Hepatocyte (in vitro differentiated cells): ENCODE data around the gene ABLIM2. TPM values are rescaled to one million over a fixed set of nuclear protein-coding genes. Genes with fewer than 3 reads are reported as not detected.

ENCODE experiments used
- DNase-seq: peaks from one replicate; pipeline ENCODE4 v3.0.0-alpha.2; 2016; ENCODE audit warnings: low spot score
- H2AFZ ChIP-seq: fragments of 200-600 bp; sonication (generic); 2 replicates; pipeline ENCODE4 v1.6.0; 2016; ENCODE audit warnings: antibody characterized with exemption, mild to moderate bottlenecking
- H3K27ac ChIP-seq: fragments of 200-600 bp; sonication (generic); 2 replicates; pipeline ENCODE4 v1.5.1; 2016; ENCODE audit warnings: mild to moderate bottlenecking
- H3K27me3 ChIP-seq: fragments of 200-600 bp; sonication (generic); 2 replicates; pipeline ENCODE4 v1.6.1; 2016
- H3K36me3 ChIP-seq: fragments of 200-600 bp; sonication (generic); replicated peaks from 2 replicates; pipeline ENCODE4 v1.5.1; 2016; ENCODE audit warnings: low read depth; ENCODE audit not compliant: insufficient read depth
- H3K4me1 ChIP-seq: fragments of 200-600 bp; sonication (generic); 2 replicates; pipeline ENCODE4 v1.5.1; 2016; ENCODE audit warnings: mild to moderate bottlenecking, moderate library complexity; ENCODE audit not compliant: insufficient read depth
- H3K4me2 ChIP-seq: fragments of 200-600 bp; sonication (generic); 2 replicates; pipeline ENCODE4 v1.6.0; 2016
- H3K4me3 ChIP-seq: fragments of 200-600 bp; sonication (generic); 2 replicates; pipeline ENCODE4 v1.5.1; 2016; ENCODE audit warnings: mild to moderate bottlenecking
- H3K79me2 ChIP-seq: fragments of 200-600 bp; sonication (generic); 2 replicates; pipeline ENCODE4 v1.6.0; 2017; ENCODE audit warnings: mild to moderate bottlenecking
- H3K9me2 ChIP-seq: fragments of 200-600 bp; sonication (generic); replicated peaks from 2 replicates; pipeline ENCODE4 v1.6.0; 2017; ENCODE audit warnings: mild to moderate bottlenecking; ENCODE audit not compliant: insufficient read depth
- H3K9me3 ChIP-seq: fragments of 200-600 bp; sonication (generic); 2 replicates; pipeline ENCODE4 v1.5.1; 2016; ENCODE audit warnings: low read depth, mild to moderate bottlenecking
- H4K20me1 ChIP-seq: fragments of 200-600 bp; sonication (generic); 2 replicates; pipeline ENCODE4 v1.6.0; 2016; ENCODE audit warnings: mild to moderate bottlenecking; ENCODE audit not compliant: insufficient read depth, poor library complexity, severe bottlenecking
- EZH2 ChIP-seq: fragments of 200-600 bp; sonication (generic); IDR thresholded peaks from 2 replicates; pipeline ENCODE4 v1.6.1; 2016; ENCODE audit warnings: antibody characterized with exemption, mild to moderate bottlenecking, borderline replicate concordance
- EZH2phosphoT487 ChIP-seq: fragments of 200-600 bp; sonication (generic); IDR thresholded peaks from one replicate; pipeline ENCODE4 v1.6.1; 2018; ENCODE audit warnings: antibody characterized with exemption, mild to moderate bottlenecking, low read depth, moderate library complexity; ENCODE audit not compliant: unreplicated experiment, severe bottlenecking
- WGBS: methylation state at CpG from one replicate; pipeline ENCODE4 v1.1.6; 2016; ENCODE audit warnings: low lambda C conversion rate; ENCODE audit errors: missing lambda C conversion rate; 5-methylcytosine and 5-hydroxymethylcytosine counted together
- polyA plus RNA-seq: library from polyadenylated mRNA; unstranded; fragments of >200 nt; fragmentation: Nextera tagmentation; extraction: Ambion mirVana; gene quantifications from 2 replicates; pipeline ENCODE4 v1.2.1, GENCODE V29; 2016
- total RNA-seq: library from RNA; depleted of rRNA; stranded (reverse); fragments of >200 nt; gene quantifications from 2 replicates; pipeline ENCODE4 v1.2.3, GENCODE V29; 2014
- TF ChIP-seq, protein P1 (sequence below): fragments of 200-600 bp; sonication (generic); IDR thresholded peaks from 2 replicates; pipeline ENCODE4 v1.5.1; 2016; ENCODE audit warnings: antibody characterized with exemption, mild to moderate bottlenecking; ENCODE audit not compliant: poor library complexity

Gene ABLIM2
- total and polyA plus RNA-seq, 2 experiments from 2014 or later = 1.7 to 2.0 TPM

DNA sequence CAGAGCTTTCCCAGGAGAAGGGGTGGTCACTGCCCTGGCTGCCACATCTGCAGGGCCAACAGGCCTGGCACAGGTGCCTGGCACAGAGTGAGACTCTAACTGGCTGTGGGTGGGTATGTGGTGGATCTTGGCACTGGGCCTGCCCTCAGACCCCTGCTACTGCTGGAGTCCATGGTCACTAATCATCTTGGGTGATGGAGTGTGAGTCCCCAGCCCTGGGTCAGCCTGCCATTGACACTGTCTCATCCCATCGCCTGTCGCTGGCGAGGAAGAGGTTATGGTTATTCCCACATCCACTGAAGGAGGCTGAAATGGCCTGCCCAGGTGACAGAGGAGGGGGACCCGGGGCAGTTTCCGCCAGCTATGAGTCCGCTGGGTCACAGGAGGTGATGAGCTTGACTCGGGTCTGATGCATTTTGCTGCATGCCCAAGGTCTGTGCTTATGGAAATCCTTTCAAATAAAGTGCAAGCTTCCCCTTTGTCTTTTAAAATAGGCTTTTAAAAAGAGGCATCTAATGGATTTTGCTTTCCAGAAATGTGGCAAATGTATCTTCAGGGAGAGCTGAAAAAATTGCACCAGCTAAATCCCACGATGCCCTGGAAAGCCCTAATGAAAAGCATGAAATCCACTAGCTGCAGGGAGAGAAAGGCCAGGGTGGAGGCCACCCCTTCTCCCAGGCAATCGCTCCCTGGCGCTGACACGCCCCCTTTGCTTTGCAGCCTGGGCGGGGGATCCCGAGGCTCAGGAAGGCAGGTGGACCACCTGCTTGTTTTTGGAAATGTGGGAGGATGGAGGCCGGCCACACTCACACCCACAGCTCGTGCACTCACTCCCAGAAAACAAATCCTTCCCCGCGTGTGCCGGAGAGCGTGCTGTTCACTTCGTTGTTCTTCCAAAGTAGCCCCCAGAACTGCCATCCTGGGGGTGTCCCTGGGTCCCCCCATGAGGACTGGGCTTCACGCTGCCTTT is 54.9 kb downstream of the ABLIM2 start:
- Histone ChIP-seq H3K4me1 (no peaks in the 10 kb centered on the region), H3K4me3 (no peak overlapping the region), H3K36me3 (no peaks in the 10 kb centered on the region), H4K20me1 (no peaks in the 10 kb centered on the region), H3K4me2 (no peak overlapping the region), H2AFZ (no peak overlapping the region), H3K9me3 (no peaks in the 10 kb centered on the region), H3K27me3 (no peaks in the 10 kb centered on the region), H3K79me2 (no peaks in the 10 kb centered on the region), H3K27ac (no peak overlapping the region), H3K9me2 (no peaks in the 10 kb centered on the region)
- 71% methylated on average over 21 of the region's 21 CpGs for WGBS
- TF ChIP-seq, protein P1, sequence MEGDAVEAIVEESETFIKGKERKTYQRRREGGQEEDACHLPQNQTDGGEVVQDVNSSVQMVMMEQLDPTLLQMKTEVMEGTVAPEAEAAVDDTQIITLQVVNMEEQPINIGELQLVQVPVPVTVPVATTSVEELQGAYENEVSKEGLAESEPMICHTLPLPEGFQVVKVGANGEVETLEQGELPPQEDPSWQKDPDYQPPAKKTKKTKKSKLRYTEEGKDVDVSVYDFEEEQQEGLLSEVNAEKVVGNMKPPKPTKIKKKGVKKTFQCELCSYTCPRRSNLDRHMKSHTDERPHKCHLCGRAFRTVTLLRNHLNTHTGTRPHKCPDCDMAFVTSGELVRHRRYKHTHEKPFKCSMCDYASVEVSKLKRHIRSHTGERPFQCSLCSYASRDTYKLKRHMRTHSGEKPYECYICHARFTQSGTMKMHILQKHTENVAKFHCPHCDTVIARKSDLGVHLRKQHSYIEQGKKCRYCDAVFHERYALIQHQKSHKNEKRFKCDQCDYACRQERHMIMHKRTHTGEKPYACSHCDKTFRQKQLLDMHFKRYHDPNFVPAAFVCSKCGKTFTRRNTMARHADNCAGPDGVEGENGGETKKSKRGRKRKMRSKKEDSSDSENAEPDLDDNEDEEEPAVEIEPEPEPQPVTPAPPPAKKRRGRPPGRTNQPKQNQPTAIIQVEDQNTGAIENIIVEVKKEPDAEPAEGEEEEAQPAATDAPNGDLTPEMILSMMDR = no peak
- TF ChIP-seq EZH2 = no peak
- TF ChIP-seq EZH2phosphoT487 = no peak
- no peak for DNase-seq

DNA sequence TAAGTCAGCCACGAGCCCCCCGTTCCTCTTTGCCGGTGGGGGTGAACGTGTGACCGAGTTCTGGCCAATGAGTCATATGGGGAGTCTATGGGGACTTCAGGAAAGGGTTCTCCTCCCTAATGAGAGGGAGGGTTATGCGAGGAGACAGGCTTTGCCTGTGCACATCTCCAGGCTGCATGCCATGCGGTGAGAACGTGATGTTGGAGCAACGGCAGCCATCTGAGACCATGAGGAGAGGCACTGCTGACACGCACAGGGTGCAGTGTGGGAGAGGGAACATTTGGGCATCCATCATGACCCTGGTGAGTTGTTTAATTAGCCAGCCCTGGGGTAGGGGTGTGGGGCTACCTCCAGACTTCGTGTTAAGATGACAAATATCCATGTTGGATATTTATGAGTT is 55.8 kb downstream of the ABLIM2 start:
- H3K9me2 ChIP-seq = no peaks in the 10 kb centered on the region
- 96% methylated on average over 11 of the region's 11 CpGs for WGBS

DNA sequence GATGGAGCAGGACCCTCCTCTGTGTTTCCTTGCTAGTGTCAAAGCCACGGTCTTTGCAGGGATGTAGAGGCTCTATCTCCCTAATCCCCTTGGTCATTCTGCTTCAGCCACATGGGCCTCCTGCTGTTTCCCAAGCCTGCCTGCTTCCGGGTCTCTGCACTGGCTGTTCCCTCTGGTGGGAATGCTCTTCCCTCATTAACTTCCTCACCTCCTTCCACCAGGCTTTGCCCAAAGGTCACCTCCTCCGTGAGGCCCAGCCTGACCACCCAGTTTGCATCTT is 56.6 kb downstream of the ABLIM2 start:
- Histone ChIP-seq H3K9me3 (no peaks in the 10 kb centered on the region), H3K36me3 (no peaks in the 10 kb centered on the region), H3K9me2 (no peaks in the 10 kb centered on the region), H3K79me2 (no peaks in the 10 kb centered on the region), H3K27ac (no peak overlapping the region), H2AFZ (no peak overlapping the region), H4K20me1 (no peaks in the 10 kb centered on the region), H3K4me2 (no peak overlapping the region), H3K27me3 (no peaks in the 10 kb centered on the region), H3K4me3 (no peak overlapping the region), H3K4me1 (no peaks in the 10 kb centered on the region)
- DNase-seq = no peak
- WGBS = 83% methylated on average over 3 of the region's 3 CpGs
- no peak for TF ChIP-seq EZH2
- TF ChIP-seq, protein P1 = no peak
- no peak for TF ChIP-seq EZH2phosphoT487

More for the DNA sequence above, 55.8 kb downstream of the ABLIM2 start:
- Histone ChIP-seq H3K27me3 (no peaks in the 10 kb centered on the region), H3K4me2 (no peak overlapping the region), H3K4me1 (no peaks in the 10 kb centered on the region), H3K27ac (no peak overlapping the region), H4K20me1 (no peaks in the 10 kb centered on the region), H3K4me3 (no peak overlapping the region), H3K36me3 (no peaks in the 10 kb centered on the region), H3K9me3 (no peaks in the 10 kb centered on the region), H3K79me2 (no peaks in the 10 kb centered on the region), H2AFZ (no peak overlapping the region)
- TF ChIP-seq EZH2phosphoT487 (no peak), EZH2 (no peak)
- TF ChIP-seq, protein P1 = no peak
- DNase-seq = no peak
